ENCODE results near the gene TMC5.

TMC5 gene

GRCh38 chr16:19458722-19459379 lies 41.2 kb downstream of the TMC5 start:
- DNase-seq (ENCODE audit: low read depth): no peak
- H3K4me3 ChIP-seq (ENCODE audit: low read depth, low read length): no peak overlapping the region
- TF ChIP-seq, protein P1, sequence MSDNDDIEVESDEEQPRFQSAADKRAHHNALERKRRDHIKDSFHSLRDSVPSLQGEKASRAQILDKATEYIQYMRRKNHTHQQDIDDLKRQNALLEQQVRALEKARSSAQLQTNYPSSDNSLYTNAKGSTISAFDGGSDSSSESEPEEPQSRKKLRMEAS (IDR thresholded peaks at IDR 0.05; ENCODE audit: low read depth, low read length): no peak
- no peak for TF ChIP-seq POLR2A (IDR thresholded peaks at IDR 0.05; ENCODE audit: extremely low read depth, insufficient read length)
- TF ChIP-seq CTCF (IDR thresholded peaks at IDR 0.05; ENCODE audit: low read depth, low read length): no peak
- TF ChIP-seq MYC (IDR thresholded peaks at IDR 0.05; ENCODE audit: low read depth, low read length): no peak

DNA sequence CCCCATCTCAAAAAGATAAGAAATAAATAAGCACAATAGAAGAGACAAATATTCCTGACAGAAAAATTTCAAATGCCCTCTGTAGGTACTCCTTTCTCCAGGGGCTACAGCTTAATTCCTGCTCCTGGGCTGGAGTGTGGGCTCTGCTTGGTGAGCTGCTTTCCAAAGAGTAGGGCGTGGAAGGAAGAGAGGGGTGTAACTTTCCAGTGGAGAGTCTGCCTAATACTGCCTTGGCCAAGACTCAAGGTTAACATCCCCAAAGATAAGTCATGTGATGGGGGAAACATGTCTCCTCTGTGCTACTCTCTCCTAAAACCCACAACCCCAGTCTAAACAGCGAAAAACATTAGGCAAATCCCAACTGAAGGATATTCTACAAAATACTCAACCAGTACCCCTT lies 42.7 kb downstream of the TMC5 start:
- no peak for DNase-seq (ENCODE audit: low read depth)
- H3K4me3 ChIP-seq (ENCODE audit: low read depth, low read length): no peak overlapping the region
- TF ChIP-seq, protein P1 (IDR thresholded peaks at IDR 0.05; ENCODE audit: low read depth, low read length): no peak
- TF ChIP-seq MYC (IDR thresholded peaks at IDR 0.05; ENCODE audit: low read depth, low read length) (no peak), CTCF (IDR thresholded peaks at IDR 0.05; ENCODE audit: low read depth, low read length) (no peak), POLR2A (IDR thresholded peaks at IDR 0.05; ENCODE audit: extremely low read depth, insufficient read length) (no peak)

DNA sequence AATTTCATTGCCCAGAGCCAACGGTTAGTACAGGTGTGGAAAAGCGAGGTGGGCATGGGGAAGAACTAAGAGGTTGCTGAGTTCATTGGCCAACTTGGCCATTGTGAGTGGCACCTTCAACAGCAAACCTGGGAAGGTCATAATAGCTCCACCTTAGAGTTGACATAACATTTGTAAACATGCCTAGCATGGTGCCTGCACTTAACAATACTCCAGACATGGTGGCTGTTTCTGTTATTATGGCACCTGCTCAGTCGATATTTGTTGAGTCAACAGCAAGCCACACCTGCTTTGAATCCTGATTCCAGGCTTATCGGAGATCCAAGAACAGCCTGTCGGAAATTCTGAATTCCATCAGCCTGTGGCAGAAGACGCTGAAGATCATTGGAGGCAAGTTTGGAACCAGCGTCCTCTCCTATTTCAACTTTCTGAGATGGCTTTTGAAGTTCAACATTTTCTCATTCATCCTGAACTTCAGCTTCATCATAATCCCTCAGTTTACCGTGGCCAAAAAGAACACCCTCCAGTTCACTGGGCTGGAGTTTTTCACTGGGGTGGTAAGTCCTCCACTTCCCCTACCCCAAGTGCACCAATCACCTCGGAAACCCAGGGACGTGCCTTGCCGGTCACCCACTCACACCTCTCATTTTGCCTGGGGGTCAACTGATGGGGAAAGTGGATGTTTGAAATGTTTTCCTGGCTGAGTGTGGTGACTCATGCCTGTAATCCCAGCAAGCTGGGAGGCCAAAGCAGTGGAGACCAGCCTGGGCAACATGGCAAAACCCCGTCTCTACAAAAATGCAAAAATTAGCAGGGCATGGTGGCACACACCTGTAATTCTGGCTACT lies 46.0 kb downstream of the TMC5 start:
- TF ChIP-seq CTCF (IDR thresholded peaks at IDR 0.05; ENCODE audit: low read depth, low read length) (no peak), POLR2A (IDR thresholded peaks at IDR 0.05; ENCODE audit: extremely low read depth, insufficient read length) (no peak), MYC (IDR thresholded peaks at IDR 0.05; ENCODE audit: low read depth, low read length) (no peak)
- TF ChIP-seq, protein P1 (IDR thresholded peaks at IDR 0.05; ENCODE audit: low read depth, low read length): no peak
- no peak for DNase-seq (ENCODE audit: low read depth)

GRCh38 chr16:19468300-19468699 lies 50.6 kb downstream of the TMC5 start:
- DNase-seq (ENCODE audit: low read depth): no peak
- TF ChIP-seq, protein P1 (IDR thresholded peaks at IDR 0.05; ENCODE audit: low read depth, low read length): no peak
- TF ChIP-seq POLR2A (IDR thresholded peaks at IDR 0.05; ENCODE audit: extremely low read depth, insufficient read length) (no peak), MYC (IDR thresholded peaks at IDR 0.05; ENCODE audit: low read depth, low read length) (no peak), CTCF (IDR thresholded peaks at IDR 0.05; ENCODE audit: low read depth, low read length) (no peak)
- no peak overlapping the region for H3K4me3 ChIP-seq (ENCODE audit: low read depth, low read length)

More for the DNA sequence above, 46.0 kb downstream of the TMC5 start:
- H3K4me3 ChIP-seq (ENCODE audit: low read depth, low read length): no peak overlapping the region

GRCh38 chr16:19472482-19472881 lies 54.8 kb downstream of the TMC5 start:
- H3K4me3 ChIP-seq (ENCODE audit: low read depth, low read length): no peak overlapping the region
- no peak for TF ChIP-seq POLR2A (IDR thresholded peaks at IDR 0.05; ENCODE audit: extremely low read depth, insufficient read length)
- TF ChIP-seq, protein P1 (IDR thresholded peaks at IDR 0.05; ENCODE audit: low read depth, low read length): no peak
- no peak for TF ChIP-seq CTCF (IDR thresholded peaks at IDR 0.05; ENCODE audit: low read depth, low read length)
- no peak for TF ChIP-seq MYC (IDR thresholded peaks at IDR 0.05; ENCODE audit: low read depth, low read length)
- no peak for DNase-seq (ENCODE audit: low read depth)

Measured in NB4 (cell line).